Measurements from ENCODE around the gene CHCHD5.
"Not testable (repeated sequence)": the region's sequence is repeated elsewhere in the genome, so short reads cannot be mapped to it uniquely, and the experiment has no call there.

DNA sequence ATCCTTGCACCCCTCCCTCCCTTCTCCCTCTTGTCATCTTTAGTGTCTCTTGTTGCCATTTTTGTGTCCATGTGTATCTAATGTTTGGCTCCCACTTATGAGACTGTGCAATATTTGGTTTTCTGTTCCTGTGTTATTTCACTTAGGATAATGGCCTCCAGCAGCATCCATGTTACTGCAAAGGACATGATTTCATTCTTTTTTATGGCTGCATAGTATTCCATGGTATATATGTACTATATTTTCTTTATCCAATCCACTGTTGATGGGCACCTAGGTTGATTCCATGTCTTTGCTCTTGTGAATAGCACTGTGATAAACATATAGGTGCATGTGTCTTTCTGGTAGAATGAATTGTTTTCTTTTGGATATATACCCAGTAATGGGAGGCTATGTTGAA is 47.7 kb upstream of the CHCHD5 start:
- TF ChIP-seq POLR2A, CTCF (IDR thresholded peaks at IDR 0.05): not testable (repeated sequence)
